Nucleus accumbens (tissue), 56 donors: ENCODE results near the gene PRSS21.

ENCODE experiments used
- DNase-seq, 56 donors: peaks; one replicate each; lab custom pipeline; 2025; lab: John Stamatoyannopoulos, UW

The PRSS21 gene

DNA sequence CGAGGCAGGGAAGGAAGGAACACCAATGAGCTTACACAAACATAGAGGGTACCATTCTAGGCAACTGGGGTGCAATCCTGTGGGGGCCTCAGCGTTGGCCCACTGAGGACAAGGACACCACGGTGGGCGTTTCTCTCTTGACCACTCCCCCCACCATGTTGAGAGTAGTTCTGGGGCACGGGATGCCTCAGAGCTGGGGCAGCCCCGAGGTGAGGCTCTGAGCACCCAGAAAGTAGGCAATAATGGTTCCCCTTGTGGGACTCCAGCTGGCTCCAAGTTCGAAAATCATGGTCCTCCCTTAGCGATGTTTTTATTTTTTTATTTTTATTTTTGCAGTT, 5.1 kb downstream of the PRSS21 start:
- DNase-seq: no peak

DNA sequence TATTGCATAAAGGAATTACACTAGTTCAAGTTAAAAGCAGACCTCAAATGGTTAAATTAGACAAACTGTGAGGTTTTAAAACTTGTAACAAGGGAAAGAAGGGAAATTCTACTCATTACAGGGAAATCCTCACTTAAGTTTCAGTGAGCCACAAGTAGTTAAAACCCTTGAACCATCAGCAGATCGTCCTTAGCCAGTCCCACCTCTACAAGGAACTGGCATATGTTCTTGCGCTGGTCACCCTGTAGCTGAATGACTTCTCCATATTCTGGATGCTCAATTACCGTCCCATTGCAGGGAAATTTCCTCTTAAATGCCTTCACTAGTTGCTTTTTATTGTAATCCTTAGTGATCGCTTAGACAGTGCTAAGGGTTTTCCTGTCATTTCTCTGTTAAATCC, 5.5 kb downstream of the PRSS21 start:
- DNase-seq: no peak

DNA sequence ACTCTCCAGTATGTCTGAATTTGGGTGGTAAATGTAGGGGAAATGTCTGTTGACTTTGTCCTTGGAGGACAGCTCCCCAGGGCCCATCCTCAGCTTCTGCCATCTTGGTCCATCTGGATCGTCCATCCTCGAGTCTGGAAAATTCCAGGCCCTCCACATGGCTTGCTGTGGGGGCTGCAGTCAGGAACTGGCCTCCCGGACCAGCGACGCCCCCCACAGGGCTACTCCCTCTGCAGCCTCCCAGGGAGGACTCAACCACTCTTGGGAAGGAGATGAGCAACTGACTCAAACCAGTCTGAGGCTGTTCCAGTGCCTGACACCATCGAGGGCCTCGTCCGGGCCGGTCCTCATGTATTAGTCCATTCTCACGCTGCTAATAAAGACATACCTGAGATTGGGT, 7.6 kb downstream of the PRSS21 start:
- DNase-seq: no peak

DNA sequence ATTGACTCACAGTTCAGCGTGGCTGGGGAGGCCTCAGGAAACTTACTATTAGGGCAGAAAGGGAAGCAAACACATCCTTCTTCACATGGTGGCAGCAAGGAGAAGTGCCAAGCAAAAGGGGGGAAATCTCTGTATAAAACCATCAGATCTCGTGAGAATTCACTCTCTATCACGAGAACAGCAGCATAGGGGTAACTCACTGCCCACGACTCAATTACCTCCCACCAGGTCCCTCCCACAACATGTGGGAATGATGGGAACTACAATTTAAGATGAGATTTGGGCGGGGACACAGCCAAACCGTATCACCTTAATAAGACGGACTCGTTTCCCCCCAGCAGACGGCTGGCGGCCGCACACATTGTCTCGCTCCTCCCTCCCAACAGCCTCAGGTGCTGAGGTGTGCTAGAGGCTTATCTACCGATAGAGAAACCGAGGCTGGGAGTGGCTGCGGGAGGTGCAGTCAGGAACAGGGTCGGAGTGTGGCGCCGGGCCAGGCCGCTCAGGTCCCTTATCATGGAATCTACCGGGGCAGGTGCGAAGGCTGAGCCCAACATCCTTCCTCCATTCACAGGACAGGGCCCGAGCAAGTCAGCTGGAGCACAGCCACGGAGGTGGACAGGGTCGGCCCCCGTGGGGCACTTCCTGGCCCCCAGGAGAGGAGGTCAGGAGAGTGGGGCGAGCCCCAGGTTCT, 8.2 kb downstream of the PRSS21 start:
- DNase-seq: no peak

DNA sequence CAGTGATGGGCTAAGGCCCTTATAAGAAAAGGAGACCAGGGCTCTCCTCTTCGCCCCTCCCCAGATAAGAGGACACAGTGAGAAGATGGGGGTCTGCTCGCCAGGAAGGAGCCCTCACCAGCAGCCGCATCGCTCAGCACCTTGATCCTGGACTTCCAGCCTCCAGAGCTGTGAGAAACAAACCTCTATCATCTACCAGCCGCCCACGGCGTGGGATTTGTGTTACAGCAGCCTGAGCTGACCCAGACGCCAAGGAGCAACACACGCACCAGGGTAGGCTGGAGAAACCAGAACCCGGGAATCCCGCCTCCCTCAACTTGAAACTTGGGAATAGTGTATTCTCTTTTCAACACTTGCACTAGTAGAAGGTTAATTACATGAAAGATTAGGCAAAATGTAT, 8.9 kb downstream of the PRSS21 start:
- no peak for DNase-seq

DNA sequence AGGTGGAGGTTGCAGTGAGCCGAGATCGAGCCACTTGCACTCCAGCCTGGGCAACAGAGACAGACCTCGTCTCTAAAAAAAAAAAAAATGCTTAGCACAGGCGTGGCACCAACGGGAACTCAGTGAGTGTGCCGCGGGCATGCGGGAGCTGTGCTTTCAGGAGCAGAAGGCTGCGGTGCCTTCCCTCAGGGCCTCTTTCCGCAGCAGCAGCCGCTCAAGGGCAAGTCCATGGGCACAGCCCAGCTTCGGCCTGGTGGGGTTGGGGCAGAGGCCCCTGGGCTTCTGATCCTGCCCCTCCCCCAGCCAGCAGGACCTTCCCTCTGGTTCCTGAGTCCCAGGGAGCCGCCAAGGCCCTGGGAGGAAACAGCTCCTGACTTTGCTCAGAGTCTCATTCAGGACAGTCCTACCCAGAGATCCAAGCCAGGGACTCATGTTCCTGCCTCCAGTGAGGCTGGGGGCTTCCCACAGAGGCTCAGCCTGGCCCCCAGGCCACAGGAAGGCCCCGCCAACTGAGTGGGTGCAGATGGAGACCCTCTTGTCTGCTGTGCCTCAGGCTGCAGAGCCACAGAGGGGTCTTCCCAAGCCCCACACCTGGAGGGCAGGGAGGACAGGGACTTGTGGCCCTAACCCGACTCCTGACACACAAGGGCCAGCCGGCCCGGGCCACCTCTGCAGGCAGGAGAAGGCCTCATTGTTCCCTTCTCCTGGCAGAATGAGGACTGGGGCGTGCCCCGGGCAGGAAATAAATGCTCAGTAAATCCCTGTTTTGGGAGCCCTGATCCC, 9.7 kb downstream of the PRSS21 start:
- DNase-seq: no peak

DNA sequence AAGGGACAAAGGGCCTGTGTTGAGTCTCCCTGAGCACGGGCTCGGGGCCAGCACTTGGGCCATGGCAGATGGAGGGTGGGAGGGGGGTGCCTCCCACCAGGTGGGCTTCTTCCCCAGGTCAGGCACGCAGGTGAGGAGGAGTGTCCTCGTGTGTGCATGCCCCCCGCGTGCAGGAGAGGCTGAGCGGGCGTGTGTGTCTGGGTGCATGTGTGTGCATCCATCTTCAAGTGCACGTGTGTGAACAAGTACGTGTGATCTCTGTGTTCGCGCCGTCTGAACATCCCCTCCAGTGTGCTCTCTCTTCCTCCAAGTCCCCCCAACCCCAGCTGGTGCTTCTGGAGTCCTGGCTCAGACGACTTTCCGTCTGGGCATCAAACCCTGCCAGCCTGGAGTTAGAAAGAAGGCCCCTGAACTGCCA, 10.3 kb downstream of the PRSS21 start:
- peak in 3 of 56 donors; percentile 9 to 28 (median 11) for DNase-seq

DNA sequence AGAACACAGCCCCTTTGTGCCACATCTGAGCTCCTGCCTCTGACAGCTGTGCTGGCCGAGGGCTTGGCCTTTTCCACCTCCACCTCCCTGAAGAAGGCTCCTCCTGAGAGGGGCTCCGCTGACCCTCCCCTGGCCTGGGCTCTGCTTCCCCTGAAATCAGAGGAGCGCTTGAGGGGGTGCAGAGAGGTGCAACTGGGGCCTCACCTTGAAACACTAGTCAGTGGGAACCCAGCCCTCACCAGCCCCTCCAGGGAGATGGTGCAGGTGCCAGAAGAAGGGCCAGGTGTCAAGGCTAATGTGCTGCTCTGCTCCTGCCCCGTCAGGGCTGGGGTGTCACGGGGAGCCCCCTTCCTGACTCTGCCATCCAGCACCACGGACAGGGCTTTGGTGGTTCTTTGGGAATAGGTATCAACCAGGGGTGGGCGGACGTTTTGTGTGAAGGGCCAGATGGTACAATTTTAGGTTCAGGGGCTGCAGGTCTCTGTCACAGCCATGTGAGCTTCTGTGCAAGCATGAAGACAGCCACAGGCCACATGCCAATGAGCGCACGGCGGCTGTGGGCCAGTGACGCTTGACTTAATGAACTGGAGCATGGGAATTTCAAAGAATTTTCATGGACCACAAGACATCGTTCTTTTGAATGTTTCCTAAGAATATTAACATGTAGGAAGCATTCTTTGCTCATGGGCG, 10.9 kb downstream of the PRSS21 start:
- no peak for DNase-seq

DNA sequence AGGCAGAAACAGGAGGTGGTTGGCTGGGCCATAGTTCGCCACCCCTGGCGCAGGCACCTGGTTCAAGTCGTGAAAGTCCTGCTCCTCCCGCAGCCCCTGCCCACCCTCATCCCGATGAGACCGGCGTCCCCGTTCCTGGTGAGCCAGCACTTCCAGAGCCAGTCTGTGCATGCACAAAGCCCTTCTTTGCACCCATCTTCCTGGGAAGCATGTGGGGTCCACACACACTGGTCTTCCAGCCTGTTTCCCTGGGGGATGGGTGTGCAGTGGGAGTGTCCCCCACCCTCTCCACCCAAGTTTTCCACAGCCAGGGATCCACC, 11.4 kb downstream of the PRSS21 start:
- DNase-seq: no peak

DNA sequence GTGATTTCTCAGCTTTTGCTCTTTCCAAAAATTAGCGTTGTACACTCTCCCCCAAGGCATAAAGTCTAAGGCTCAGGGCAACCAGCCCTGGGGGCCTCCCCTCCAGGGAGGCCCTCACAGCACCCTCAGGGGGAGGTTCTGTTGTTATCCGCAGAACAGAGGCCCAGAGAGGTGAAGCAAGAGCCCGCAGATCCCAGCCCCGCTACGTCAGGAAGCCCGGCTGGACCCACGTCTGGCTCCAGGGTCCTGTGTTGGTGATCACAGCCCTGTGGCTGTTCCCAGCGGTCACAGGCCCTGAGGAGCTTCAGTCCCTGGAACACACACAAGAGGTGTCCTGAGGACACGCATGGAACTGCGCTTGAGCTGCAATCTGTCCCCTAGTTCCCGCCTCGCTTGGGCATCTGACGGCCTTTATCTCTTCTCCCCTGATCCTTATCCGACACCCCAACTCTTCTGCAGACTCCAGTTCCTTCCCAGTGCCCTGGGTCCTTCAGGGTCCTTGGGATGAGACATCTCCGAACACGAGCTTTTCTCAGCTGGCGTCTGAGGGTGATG, 11.9 kb downstream of the PRSS21 start:
- DNase-seq: no peak

DNA sequence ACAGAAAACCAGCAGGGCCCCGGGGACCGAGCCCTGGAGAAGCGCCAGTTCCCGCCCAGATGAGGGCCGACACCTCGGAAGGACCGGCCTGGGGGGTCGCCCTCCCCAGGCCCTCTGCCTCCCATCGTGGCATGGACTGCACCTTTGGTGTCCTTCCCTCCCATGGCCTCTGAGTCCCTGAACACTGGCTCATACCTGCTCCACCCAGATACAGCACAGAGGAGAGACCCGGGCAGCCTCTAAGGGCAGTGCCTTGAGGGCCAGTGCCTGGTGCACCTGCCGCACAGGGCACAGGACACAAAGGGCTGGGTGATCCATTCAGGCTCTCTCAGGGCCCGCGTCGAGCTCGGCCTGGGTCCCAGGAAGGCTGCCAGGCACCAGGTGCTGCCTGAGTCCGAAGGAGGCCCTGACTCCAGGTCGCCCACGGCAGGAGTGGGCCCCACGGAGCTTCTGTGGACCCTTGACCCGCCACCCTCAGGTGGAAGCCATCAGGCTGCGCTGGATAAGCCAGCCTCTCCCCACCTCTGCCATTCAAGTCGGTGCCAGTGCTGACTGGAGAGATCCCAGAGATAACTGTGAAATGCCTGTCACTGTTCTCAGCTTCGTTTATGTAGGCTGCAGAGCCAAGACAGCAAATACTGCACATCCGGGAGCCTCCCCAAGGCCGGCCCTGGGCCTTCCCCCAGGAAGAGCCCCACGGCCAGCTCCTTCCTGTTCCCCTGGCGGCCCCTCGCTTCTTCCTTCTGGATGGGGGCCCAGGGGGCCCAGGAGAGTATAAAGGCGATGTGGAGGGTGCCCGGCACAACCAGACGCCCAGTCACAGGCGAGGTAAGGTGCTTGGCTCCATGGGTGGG, 12.7 kb downstream of the PRSS21 start, which contains the start of gene ZG16B:
Gene ZG16B, plus strand, starts transcription at position 803 of the 854 bp plus-strand sequence. CDS start 139 bp downstream, outside the sequence.
- no peak for DNase-seq

DNA sequence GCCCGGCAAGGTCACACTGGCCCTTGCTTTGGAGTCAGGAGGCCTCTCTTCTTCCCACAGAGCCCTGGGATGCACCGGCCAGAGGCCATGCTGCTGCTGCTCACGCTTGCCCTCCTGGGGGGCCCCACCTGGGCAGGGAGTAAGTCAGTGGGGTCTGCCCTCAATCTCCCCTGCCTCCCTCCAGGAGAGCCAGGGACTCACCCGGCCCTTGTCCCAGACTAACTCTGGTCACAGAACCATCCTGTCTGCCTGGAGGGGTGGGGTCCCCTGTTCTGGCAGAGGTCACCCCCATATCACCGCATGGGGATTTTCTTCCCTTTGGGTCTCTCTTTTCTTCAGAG, 13.3 kb downstream of the PRSS21 start:
- DNase-seq: no peak

DNA sequence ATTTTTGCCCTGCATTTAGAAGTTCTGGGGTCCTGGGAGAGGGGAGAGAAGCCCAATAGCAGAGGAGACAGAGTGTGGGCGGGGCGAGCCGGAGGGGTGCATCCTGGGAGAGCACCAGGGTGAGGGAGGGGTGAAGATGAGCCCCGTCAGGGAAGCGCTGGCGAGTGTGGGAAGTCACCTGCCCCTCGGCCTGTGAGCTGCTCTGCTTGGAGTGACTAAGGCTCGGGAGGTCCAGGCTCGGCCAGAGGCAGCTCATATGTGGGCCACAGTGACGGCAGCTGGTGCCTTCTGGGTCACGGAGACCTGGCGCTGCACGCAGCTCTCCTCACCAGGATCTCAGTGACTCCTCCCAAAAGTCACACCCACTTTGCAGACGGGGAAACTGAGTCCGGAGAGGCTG, 14.2 kb downstream of the PRSS21 start:
- DNase-seq: no peak

DNA sequence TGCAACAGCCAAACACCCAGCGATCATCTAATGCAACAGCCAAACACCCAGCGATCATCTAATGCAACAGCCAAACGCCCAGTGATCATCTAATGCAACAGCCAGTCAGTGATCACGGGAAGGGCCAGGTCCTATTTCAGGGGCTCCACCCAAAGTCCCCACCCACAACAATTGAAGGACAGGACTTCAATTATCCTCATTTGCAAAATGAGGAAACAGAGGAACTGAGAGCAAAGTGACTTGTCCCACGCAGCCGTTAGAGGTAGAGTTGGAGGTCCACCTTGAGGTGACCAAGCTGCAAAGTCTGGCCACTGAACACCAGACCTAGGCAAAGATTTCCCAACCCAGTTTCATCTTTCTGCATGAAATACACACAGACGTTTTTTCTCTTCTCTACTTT, 16.7 kb downstream of the PRSS21 start:
- DNase-seq: no peak

DNA sequence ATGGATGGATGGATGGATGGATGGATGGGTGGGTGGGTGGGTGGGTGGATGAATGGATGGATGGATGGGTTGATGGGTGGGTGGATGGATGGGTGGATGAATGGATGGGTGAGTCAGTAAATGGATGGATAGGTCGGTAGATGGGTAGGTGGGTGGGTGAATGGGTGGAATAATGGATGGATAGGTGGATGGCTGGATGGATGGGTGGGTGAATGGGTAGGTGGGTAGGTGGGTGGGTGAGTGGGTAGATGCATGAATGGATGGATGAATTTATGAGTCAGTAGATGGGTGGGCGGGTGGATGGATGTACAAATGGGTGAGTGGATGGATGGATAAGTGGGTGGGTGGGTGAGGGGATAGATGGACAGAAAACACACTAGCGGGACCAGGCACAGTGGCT, 17.9 kb downstream of the PRSS21 start:
- no peak for DNase-seq

DNA sequence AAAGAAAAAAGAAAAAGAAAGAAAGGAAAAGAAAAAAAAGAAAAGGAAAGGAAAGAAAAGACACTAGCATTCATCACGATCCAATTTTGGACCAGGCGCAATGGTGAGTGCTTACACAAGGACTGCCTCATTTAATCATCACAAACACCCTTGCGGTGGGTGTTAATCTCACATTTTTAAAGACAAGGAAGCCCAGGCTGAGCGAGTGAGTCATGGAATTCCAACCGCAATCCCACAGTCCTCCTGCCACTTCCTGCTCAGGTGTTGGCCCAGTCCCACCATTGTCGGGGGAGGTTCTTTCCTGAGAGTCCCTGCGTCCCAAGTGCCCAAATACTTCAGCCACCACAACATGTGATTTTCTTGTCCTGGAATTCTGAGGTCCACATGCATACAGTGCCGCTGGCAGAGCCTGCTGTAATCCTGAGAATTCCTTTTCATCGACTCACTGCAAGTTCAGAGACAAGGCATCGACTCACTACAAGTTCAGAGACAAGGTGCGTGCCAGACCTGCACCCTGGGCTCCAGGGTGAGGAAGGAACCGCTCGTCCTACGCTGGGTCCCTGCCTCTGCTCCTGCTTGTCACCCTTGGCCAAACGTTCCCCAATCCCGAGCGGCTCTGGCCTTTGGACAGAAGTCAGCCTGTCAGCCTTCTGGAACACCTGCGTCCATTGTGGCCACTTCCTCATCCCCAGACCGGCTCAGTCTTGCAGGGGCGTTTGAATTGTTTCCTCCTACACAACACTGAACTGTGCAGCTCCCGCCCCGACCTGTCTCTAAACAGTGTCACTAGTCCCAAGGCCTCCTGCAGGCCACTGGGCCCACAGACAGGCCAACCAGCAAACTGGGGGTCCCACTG, 18.8 kb downstream of the PRSS21 start:
- no peak for DNase-seq

DNA sequence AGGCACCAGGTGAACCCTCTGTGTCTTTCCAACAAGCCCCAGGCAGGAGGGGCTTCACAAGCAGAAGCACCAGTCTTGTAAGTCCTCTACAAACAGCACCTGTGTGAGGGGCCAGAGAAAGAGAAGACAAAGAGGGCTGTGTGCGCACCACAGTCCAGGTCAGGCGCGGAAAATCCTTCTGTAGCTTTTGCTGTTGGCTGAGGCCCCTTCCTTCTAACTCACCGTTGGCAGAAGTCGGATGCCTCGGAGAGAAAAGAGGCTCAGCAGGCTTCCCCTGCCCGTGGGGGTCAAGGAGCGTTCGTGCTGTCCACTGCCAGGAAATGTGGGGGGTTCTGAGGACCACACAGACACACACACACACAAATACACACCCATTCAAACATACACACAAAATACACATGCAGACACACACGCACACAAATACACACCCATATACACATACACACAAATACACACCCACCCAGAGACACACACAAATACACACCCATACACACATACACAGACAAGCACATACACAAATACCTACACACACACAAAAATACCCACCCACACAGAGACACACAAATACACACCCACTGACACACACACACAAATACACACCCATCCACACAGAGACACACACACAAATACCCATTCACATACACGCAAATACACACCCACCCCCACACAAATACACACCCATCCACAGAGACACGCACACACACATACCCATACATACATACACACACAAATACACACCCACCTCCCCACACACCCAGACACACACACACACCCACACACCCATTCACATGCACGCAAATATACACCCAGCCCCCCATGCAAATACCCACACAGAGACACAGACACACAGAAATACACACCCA, 19.8 kb downstream of the PRSS21 start:
- no peak for DNase-seq

DNA sequence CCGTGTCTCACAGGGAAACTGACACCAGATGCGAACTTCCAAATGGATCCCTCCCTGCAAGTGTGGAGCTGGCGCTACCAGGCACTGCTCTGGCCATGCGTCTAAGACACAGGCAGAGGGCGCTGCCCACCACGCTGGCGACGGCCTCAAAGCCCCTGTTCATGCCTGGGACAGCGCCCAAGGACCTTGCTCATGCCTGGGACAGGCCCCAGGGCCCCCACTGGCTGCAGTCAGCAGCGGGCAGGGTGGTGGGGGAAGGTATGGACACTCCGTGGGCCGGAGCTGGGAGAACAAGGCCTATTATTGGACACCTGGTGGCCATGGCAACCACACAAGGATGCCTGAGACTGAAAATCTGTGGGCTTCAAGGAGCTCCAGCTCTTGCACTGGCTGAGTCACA, 21.9 kb downstream of the PRSS21 start:
- peak in 52 of 56 donors; percentile 9 to 81 (median 48) for DNase-seq
